Mucosa of rectum (tissue), 2 donors: ENCODE measurements around the gene CHMP1A.

Source experiments
- H3K27ac ChIP-seq, 2 donors: one replicate each; pipeline ENCODE4 v1.7.0; 2013; ENCODE audit warnings: inconsistent platforms in 2 of 2, low read depth in 2 of 2, low read length in 2 of 2
- H3K27me3 ChIP-seq, 2 donors: one replicate each; pipeline ENCODE4 v1.7.0; 2013; ENCODE audit warnings: low read length in 2 of 2; ENCODE audit not compliant: control insufficient read depth in 2 of 2, insufficient read depth in 2 of 2
- H3K36me3 ChIP-seq, 2 donors: one replicate each; pipeline ENCODE4 v1.7.0; 2013; ENCODE audit warnings: low read length in 2 of 2; ENCODE audit not compliant: control insufficient read depth in 2 of 2, insufficient read depth in 2 of 2
- H3K4me1 ChIP-seq, 2 donors: one replicate each; pipeline ENCODE4 v1.7.0; 2013; ENCODE audit warnings: low read length in 2 of 2, mild to moderate bottlenecking in 1 of 2; ENCODE audit not compliant: control insufficient read depth in 2 of 2, insufficient read depth in 2 of 2
- H3K4me3 ChIP-seq, 2 donors: one replicate each; pipeline ENCODE4 v1.7.0; 2013; ENCODE audit warnings: low read length in 2 of 2
- H3K9ac ChIP-seq, 2 donors: one replicate each; pipeline ENCODE4 v1.7.0; 2013; ENCODE audit warnings: low read length in 2 of 2, low read depth in 1 of 2, mild to moderate bottlenecking in 1 of 2
- H3K9me3 ChIP-seq, 2 donors: one replicate each; pipeline ENCODE4 v1.7.0; 2013; ENCODE audit warnings: low read length in 2 of 2; ENCODE audit not compliant: control insufficient read depth in 2 of 2
- donor health status: healthy.
- donor health status: Normal muscosa, but diverticular disease.

Gene CHMP1A

DNA sequence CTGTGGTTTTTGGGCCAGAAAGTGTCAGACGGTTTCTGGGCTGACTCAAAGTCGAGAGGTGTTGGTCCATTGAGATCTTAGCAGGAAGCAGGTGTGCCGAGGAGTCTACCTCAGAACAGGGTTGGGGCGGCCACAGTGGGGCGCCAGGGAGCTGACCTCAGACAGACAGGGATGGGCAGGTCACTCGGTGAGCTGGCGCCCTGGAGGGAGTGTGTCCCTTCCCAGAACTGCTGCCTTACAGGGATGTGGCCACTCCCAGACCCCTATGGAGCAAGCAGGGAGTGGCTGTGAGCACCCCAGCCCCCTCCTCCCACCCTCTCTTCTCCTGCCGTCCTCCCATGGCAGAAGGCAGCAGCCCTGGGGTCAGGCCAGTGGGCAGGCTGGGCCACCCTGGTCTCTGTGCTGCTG, 58.1 kb downstream of the CHMP1A start:
- Histone ChIP-seq H3K27me3 (peaks cover 12 to 13% of the 10 kb centered on the region in 2 donors), H3K36me3 (no peaks in the 10 kb centered on the region), H3K9me3 (no peaks in the 10 kb centered on the region), H3K27ac (no peak overlapping the region), H3K4me1 (no peaks in the 10 kb centered on the region), H3K4me3 (no peak overlapping the region), H3K9ac (no peak overlapping the region)

- no peak overlapping the region for H3K4me3 ChIP-seq
- H3K4me1 ChIP-seq: no peaks in the 10 kb centered on the region
- no peak overlapping the region for H3K9ac ChIP-seq
- no peaks in the 10 kb centered on the region for H3K36me3 ChIP-seq
- no peak overlapping the region for H3K27ac ChIP-seq
- no peaks in the 10 kb centered on the region for H3K9me3 ChIP-seq
- peaks cover 12 to 13% of the 10 kb centered on the region in 2 donors for H3K27me3 ChIP-seq
Measured at GRCh38 chr16:89598199-89598598, 59.3 kb downstream of the CHMP1A start.

DNA sequence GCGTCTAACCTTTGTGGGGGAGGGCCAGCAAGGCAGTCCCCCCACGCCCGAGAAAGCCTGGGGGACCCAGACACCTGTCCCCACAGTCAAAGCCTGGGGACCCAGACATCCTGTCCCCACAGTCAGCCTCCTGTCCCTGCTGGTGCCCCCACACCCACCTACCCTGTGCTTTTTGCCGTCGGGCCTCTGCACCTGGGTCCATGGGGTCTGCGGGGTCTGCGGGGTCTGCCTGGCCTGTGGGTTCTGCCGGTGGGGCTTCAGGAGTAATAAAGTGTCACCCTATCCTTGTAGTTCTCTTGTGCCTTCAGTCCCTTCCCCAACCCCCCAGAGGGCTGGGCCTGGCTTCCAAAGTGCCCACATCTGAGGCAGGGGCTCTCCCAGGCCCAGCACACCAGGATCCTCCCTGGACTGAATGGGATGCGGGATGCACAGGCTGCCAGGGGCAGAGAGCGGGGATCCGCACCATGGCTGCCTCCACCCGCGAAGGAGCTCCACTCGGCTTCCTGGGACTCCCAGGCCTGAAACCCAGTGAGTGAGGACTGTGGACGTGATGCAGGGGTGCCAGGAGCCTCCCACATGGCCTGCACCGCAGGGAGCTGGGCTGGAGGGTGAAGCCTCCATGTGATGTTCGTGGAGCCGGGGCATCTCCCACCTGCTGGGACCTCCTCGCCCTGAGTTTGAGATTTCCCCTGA, 60.4 kb downstream of the CHMP1A start:
- Histone ChIP-seq H3K27me3 (peaks cover 5 to 7% of the 10 kb centered on the region in 2 donors), H3K36me3 (no peaks in the 10 kb centered on the region), H3K4me3 (no peak overlapping the region), H3K9me3 (no peaks in the 10 kb centered on the region), H3K4me1 (no peaks in the 10 kb centered on the region), H3K9ac (no peak overlapping the region), H3K27ac (no peak overlapping the region)

DNA sequence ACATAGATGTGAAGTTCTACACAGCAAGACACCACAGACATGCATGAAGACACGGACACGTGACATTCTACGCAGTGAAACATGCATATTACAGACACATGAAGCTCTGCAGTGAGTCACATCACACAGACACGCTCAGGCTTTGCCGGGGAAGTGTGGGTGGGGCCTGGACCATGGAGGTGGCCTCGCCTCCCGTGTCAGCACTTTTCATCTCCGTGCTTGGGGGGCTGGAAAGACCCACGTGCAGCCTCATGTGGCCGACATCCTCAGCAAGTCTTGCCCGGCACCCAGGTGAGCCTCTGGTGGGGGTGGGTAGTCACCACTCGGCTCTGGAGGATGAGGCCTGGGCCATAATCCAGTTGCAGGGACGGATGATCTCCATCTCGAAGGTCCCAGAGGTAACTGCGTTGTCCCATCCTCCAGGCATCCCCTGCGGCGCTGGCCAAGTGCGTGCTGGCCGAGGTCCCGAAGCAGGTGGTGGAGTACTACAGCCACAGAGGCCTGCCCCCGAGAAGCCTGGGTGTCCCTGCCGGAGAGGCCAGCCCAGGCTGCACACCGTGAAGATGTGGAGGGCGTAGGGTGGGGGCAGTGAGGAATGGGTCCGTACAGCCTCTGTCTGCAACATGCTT, 61.3 kb downstream of the CHMP1A start:
- H3K9ac ChIP-seq: no peak overlapping the region
- no peaks in the 10 kb centered on the region for H3K9me3 ChIP-seq
- no peak overlapping the region for H3K27ac ChIP-seq
- H3K27me3 ChIP-seq: peaks cover 5 to 7% of the 10 kb centered on the region in 2 donors
- H3K4me1 ChIP-seq: no peaks in the 10 kb centered on the region
- no peaks in the 10 kb centered on the region for H3K36me3 ChIP-seq
- no peak overlapping the region for H3K4me3 ChIP-seq

DNA sequence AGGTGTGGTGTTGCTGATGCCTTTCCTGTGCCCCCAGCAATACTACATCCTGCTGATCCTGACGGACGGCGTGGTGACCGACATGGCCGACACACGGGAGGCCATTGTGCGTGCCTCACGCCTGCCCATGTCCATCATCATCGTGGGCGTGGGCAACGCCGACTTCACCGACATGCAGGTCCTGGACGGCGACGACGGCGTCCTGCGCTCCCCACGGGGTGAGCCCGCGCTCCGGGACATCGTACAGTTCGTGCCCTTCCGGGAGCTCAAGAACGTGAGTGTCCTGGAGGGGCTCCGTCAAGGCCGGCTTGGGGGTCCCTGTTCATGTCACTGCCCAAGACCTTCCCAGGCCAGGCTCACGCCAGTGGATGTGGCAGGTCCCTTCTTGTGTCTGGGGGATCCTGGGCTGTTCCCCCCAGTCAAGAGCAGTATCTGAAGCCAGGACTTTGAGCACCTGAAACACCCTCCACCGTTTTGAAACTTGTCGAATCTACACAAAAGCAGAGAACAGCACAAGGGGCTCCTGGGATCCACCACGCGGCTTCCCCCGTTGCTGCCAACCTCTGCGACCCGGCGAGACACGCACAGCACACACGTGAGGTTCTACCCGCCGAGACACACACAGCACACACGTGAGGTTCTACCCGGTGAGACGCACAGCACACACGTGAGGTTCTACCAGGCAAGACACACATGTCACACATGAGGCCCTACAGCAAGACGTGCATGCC, 62.0 kb downstream of the CHMP1A start:
- Histone ChIP-seq H3K4me3 (no peak overlapping the region), H3K36me3 (no peaks in the 10 kb centered on the region), H3K9me3 (no peaks in the 10 kb centered on the region), H3K4me1 (no peaks in the 10 kb centered on the region), H3K27ac (no peak overlapping the region), H3K27me3 (peaks cover 5 to 7% of the 10 kb centered on the region in 2 donors), H3K9ac (no peak overlapping the region)
